MM.1S (cell line): ENCODE measurements around the gene ATG5.

Source experiments
- DNase-seq: peaks from one replicate; pipeline ENCODE4 v3.0.0-alpha.2; 2015
- H2AFZ ChIP-seq: fragments of 300-600 bp; sonication (generic); 2 replicates; pipeline ENCODE4 v1.6.0; 2016; ENCODE audit warnings: antibody characterized with exemption, low read length
- H3F3A ChIP-seq: fragments of 300-600 bp; sonication (generic); 2 replicates; pipeline ENCODE4 v1.6.1; 2016; ENCODE audit warnings: mild to moderate bottlenecking, antibody characterized with exemption, low read length, moderate library complexity, mixed read lengths; ENCODE audit not compliant: insufficient read depth
- H3K27ac ChIP-seq: fragments of 300-600 bp; sonication (generic); 2 replicates; pipeline ENCODE4 v1.5.1; 2016; ENCODE audit warnings: mild to moderate bottlenecking, low read length
- H3K27me3 ChIP-seq: fragments of 300-600 bp; sonication (generic); replicated peaks from 2 replicates; pipeline ENCODE4 v1.6.0; 2016; ENCODE audit warnings: low read length; ENCODE audit not compliant: insufficient read depth
- H3K36me3 ChIP-seq: fragments of 300-600 bp; sonication (generic); replicated peaks from 2 replicates; pipeline ENCODE4 v1.6.1; 2016; ENCODE audit warnings: mild to moderate bottlenecking, low read length, mixed read lengths; ENCODE audit not compliant: insufficient read depth
- H3K4me1 ChIP-seq: fragments of 300-600 bp; sonication (generic); 2 replicates; pipeline ENCODE4 v1.6.1; 2016; ENCODE audit warnings: low read length, mixed read lengths
- H3K4me2 ChIP-seq: fragments of 300-600 bp; sonication (generic); 2 replicates; pipeline ENCODE4 v1.6.0; 2016; ENCODE audit warnings: low read depth, low read length
- H3K4me3 ChIP-seq: fragments of 300-600 bp; sonication (generic); 2 replicates; pipeline ENCODE4 v1.5.1; 2016; ENCODE audit warnings: low read length, mixed read lengths
- H3K79me2 ChIP-seq: fragments of 300-600 bp; sonication (generic); 2 replicates; pipeline ENCODE4 v1.6.1; 2016; ENCODE audit warnings: mixed run types, low read length, mixed read lengths
- H3K9ac ChIP-seq: fragments of 300-600 bp; sonication (generic); 2 replicates; pipeline ENCODE4 v1.6.1; 2016; ENCODE audit warnings: low read length, mixed read lengths
- H3K9me2 ChIP-seq: fragments of 300-600 bp; sonication (generic); replicated peaks from 2 replicates; pipeline ENCODE4 v1.6.1; 2016; ENCODE audit warnings: mild to moderate bottlenecking, low read length, mixed read lengths; ENCODE audit not compliant: insufficient read depth
- H3K9me3 ChIP-seq: fragments of 300-600 bp; sonication (generic); replicated peaks from 2 replicates; pipeline ENCODE4 v1.6.1; 2016; ENCODE audit warnings: mild to moderate bottlenecking, low read length, mixed read lengths; ENCODE audit not compliant: insufficient read depth
- H4K20me1 ChIP-seq: fragments of 300-600 bp; sonication (generic); 2 replicates; pipeline ENCODE4 v1.6.1; 2016; ENCODE audit warnings: mild to moderate bottlenecking, low read length, moderate library complexity, mixed read lengths; ENCODE audit not compliant: insufficient read depth
- CTCF ChIP-seq: fragments of 300-600 bp; sonication (generic); IDR thresholded peaks from 2 replicates; pipeline ENCODE4 v1.5.1; 2016; ENCODE audit warnings: antibody characterized with exemption, low read length, mixed read lengths
- EZH2 ChIP-seq: fragments of 300-600 bp; sonication (generic); optimal IDR thresholded peaks from 2 replicates; pipeline ENCODE3; 2017; ENCODE audit warnings: low read depth, mild to moderate bottlenecking, antibody characterized with exemption, low read length, mixed read lengths
- EZH2phosphoT487 ChIP-seq: fragments of 300-600 bp; sonication (generic); IDR thresholded peaks from 2 replicates; pipeline ENCODE4 v1.6.1; 2018; ENCODE audit warnings: antibody characterized with exemption, low read length

The ATG5 gene

GRCh38 chr6:106194949-106195921 is 130.3 kb downstream of the ATG5 start:
- Histone ChIP-seq H3K27me3 (no peaks in the 10 kb centered on the region), H4K20me1 (no peaks in the 10 kb centered on the region), H3K9me2 (no peaks in the 10 kb centered on the region), H3K79me2 (peaks cover 17% of the 10 kb centered on the region), H3K4me3 (no peak overlapping the region; the same call in 1 of the 2 replicates), H3K27ac (peak overlapping the region; percentile 38; the same call in 1 of the 2 replicates), H3K9ac (no peak overlapping the region), H3K9me3 (no peaks in the 10 kb centered on the region), H3K4me2 (peak overlapping the region; percentile 27), H3K36me3 (no peaks in the 10 kb centered on the region), H2AFZ (no peak overlapping the region), H3K4me1 (peaks cover 21% of the 10 kb centered on the region), H3F3A (peaks cover 11% of the 10 kb centered on the region)
- no peak for TF ChIP-seq CTCF
- TF ChIP-seq EZH2phosphoT487, result no peak
- TF ChIP-seq EZH2, result no peak
- peak; percentile 80 for DNase-seq

- DNase-seq, result no peak
- Histone ChIP-seq H3K79me2 (peaks cover 12% of the 10 kb centered on the region), H3K4me2 (no peak overlapping the region), H3K9ac (no peak overlapping the region), H3K9me2 (no peaks in the 10 kb centered on the region), H2AFZ (no peak overlapping the region), H3K4me3 (no peak overlapping the region), H3K36me3 (no peaks in the 10 kb centered on the region), H3K27ac (no peak overlapping the region), H4K20me1 (no peaks in the 10 kb centered on the region), H3K4me1 (peaks cover 32% of the 10 kb centered on the region), H3K27me3 (no peaks in the 10 kb centered on the region), H3F3A (peaks cover 11% of the 10 kb centered on the region), H3K9me3 (no peaks in the 10 kb centered on the region)
- no peak for TF ChIP-seq EZH2phosphoT487
- no peak for TF ChIP-seq EZH2
- TF ChIP-seq CTCF, result no peak
These were observed 132.7 kb downstream of the ATG5 start for GRCh38 chr6:106192824-106193223.

- no peak overlapping the region for H3K4me3 ChIP-seq
- peaks cover 4% of the 10 kb centered on the region; the same call in 1 of the 2 replicates for H3K79me2 ChIP-seq
- no peaks in the 10 kb centered on the region for H3K36me3 ChIP-seq
- H3K4me1 ChIP-seq, result peaks cover 17% of the 10 kb centered on the region
- no peaks in the 10 kb centered on the region for H3K27me3 ChIP-seq
- no peak for TF ChIP-seq EZH2
- no peak for TF ChIP-seq CTCF
- TF ChIP-seq EZH2phosphoT487, result no peak
- 0 out of 2 replicates have a peak overlapping the region, but pooled peaks have one; percentile 47 for H3K4me2 ChIP-seq
- no peaks in the 10 kb centered on the region for H4K20me1 ChIP-seq
- no peaks in the 10 kb centered on the region for H3K9me3 ChIP-seq
- H3K9me2 ChIP-seq, result no peaks in the 10 kb centered on the region
- DNase-seq, result no peak
- H3K27ac ChIP-seq, result no peak overlapping the region
- H3K9ac ChIP-seq, result no peak overlapping the region
- no peak overlapping the region for H2AFZ ChIP-seq
- no peaks in the 10 kb centered on the region for H3F3A ChIP-seq
These were observed 137.3 kb downstream of the ATG5 start for GRCh38 chr6:106188104-106188794.
